Smooth muscle cell (in vitro differentiated cells): ENCODE measurements around the gene CPNE2. TPM values are rescaled to one million over a fixed set of nuclear protein-coding genes. Genes with fewer than 3 reads are reported as not detected.

ENCODE experiments used
- DNase-seq: peaks from one replicate; lab custom pipeline; 2025; ENCODE audit not compliant: unreplicated experiment; lab: John Stamatoyannopoulos, UW
- H2AFZ ChIP-seq: fragments of 200-600 bp; sonication (generic); 2 replicates; pipeline ENCODE4 v1.6.0; 2016; ENCODE audit warnings: antibody characterized with exemption, low read depth, mild to moderate bottlenecking
- H3F3A ChIP-seq: fragments of 200-600 bp; sonication (generic); 2 replicates; pipeline ENCODE4 v1.6.0; 2017; ENCODE audit warnings: antibody characterized with exemption, low read depth
- H3K27ac ChIP-seq: fragments of 200-600 bp; sonication (generic); 2 replicates; pipeline ENCODE4 v1.5.1; 2016; ENCODE audit warnings: low read depth, mild to moderate bottlenecking
- H3K27me3 ChIP-seq: fragments of 200-600 bp; sonication (generic); 2 replicates; pipeline ENCODE4 v1.6.1; 2016; ENCODE audit warnings: low read depth, mild to moderate bottlenecking
- H3K36me3 ChIP-seq: fragments of 200-600 bp; sonication (generic); 2 replicates; pipeline ENCODE4 v1.5.1; 2016; ENCODE audit warnings: low read depth
- H3K4me1 ChIP-seq: fragments of 200-600 bp; sonication (generic); 2 replicates; pipeline ENCODE4 v1.5.1; 2016; ENCODE audit warnings: low read depth
- H3K4me2 ChIP-seq: fragments of 200-600 bp; sonication (generic); 2 replicates; pipeline ENCODE4 v1.6.0; 2016; ENCODE audit warnings: mild to moderate bottlenecking
- H3K4me3 ChIP-seq: fragments of 200-600 bp; sonication (generic); 2 replicates; pipeline ENCODE4 v1.5.1; 2016; ENCODE audit warnings: mild to moderate bottlenecking
- H3K79me2 ChIP-seq: fragments of 200-600 bp; sonication (generic); 2 replicates; pipeline ENCODE4 v1.6.0; 2016; ENCODE audit warnings: low read depth, mild to moderate bottlenecking
- H3K9ac ChIP-seq: fragments of 200-600 bp; sonication (generic); 2 replicates; pipeline ENCODE4 v1.6.0; 2016; ENCODE audit warnings: low read depth
- H3K9me3 ChIP-seq: fragments of 200-600 bp; sonication (generic); replicated peaks from 2 replicates; pipeline ENCODE4 v1.5.1; 2016; ENCODE audit warnings: low read depth
- H4K20me1 ChIP-seq: fragments of 200-600 bp; sonication (generic); 2 replicates; pipeline ENCODE4 v1.6.0; 2016; ENCODE audit warnings: low read depth
- CTCF ChIP-seq: fragments of 200-600 bp; sonication (generic); IDR thresholded peaks from 2 replicates; pipeline ENCODE4 v1.5.1; 2017; ENCODE audit warnings: borderline replicate concordance, mild to moderate bottlenecking, antibody characterized with exemption; ENCODE audit not compliant: insufficient read depth, poor library complexity, severe bottlenecking
- WGBS: methylation state at CpG from one replicate; pipeline ENCODE4 v1.1.7; 2016; ENCODE audit warnings: low lambda C conversion rate; 5-methylcytosine and 5-hydroxymethylcytosine counted together
- polyA plus RNA-seq: library from polyadenylated mRNA; unstranded; fragments of >200 nt; fragmentation: Nextera tagmentation; extraction: Ambion mirVana; gene quantifications from 2 replicates; pipeline ENCODE4 v1.2.1, GENCODE V29; 2016
- total RNA-seq: library from RNA; depleted of rRNA; stranded (reverse); fragments of >200 nt; gene quantifications from 2 replicates; pipeline ENCODE4 v1.2.3, GENCODE V29; 2014

CPNE2 gene
- total and polyA plus RNA-seq, 2 experiments from 2014 or later: 18.2 to 19.8 TPM

GRCh38 chr16:57066625-57067024 lies 25.8 kb upstream of the CPNE2 start:
- no peaks in the 10 kb centered on the region for H4K20me1 ChIP-seq
- no peaks in the 10 kb centered on the region for H3K36me3 ChIP-seq
- H3F3A ChIP-seq: no peaks in the 10 kb centered on the region
- H3K4me2 ChIP-seq: no peak overlapping the region
- no peak overlapping the region for H2AFZ ChIP-seq
- no peaks in the 10 kb centered on the region for H3K79me2 ChIP-seq
- H3K4me3 ChIP-seq: no peak overlapping the region
- WGBS: 90% methylated on average over 3 of the region's 4 CpGs
- no peaks in the 10 kb centered on the region for H3K27me3 ChIP-seq
- no peaks in the 10 kb centered on the region for H3K9me3 ChIP-seq
- H3K27ac ChIP-seq: no peak overlapping the region
- no peak for DNase-seq
- TF ChIP-seq CTCF: no peak
- no peaks in the 10 kb centered on the region for H3K4me1 ChIP-seq
- no peak overlapping the region for H3K9ac ChIP-seq

DNA sequence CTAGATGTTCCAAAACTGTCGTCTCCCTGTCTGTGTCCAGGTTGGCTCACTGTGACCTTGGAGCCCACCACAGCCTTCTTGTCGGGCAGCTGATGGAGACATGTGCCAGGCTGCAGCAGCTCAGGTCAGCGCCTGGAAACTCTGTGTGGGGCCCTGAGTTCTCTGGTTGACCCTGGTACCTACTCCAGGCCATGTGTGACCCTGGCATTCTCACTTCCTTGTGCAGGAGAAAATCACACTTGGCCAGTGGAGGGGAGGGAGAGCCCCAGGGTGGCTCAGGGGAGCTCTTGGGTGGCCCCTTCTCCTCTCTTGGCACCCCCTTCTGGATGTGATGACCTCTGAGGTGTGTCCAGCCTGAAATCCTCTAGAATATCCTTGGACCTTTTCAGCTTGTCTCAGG lies 25.0 kb upstream of the CPNE2 start:
- no peaks in the 10 kb centered on the region for H3K4me1 ChIP-seq
- no peaks in the 10 kb centered on the region for H4K20me1 ChIP-seq
- no peak overlapping the region for H2AFZ ChIP-seq
- 93% methylated on average over 3 of the region's 3 CpGs for WGBS
- no peak overlapping the region for H3K4me3 ChIP-seq
- no peaks in the 10 kb centered on the region for H3K79me2 ChIP-seq
- H3K4me2 ChIP-seq: no peak overlapping the region
- H3K9me3 ChIP-seq: no peaks in the 10 kb centered on the region
- H3K36me3 ChIP-seq: no peaks in the 10 kb centered on the region
- H3K9ac ChIP-seq: no peak overlapping the region
- no peak overlapping the region for H3K27ac ChIP-seq
- DNase-seq: no peak
- H3F3A ChIP-seq: no peaks in the 10 kb centered on the region
- TF ChIP-seq CTCF: no peak
- H3K27me3 ChIP-seq: no peaks in the 10 kb centered on the region

GRCh38 chr16:57069053-57069452 lies 23.3 kb upstream of the CPNE2 start:
- H2AFZ ChIP-seq: no peak overlapping the region
- H3K4me3 ChIP-seq: no peak overlapping the region
- no peaks in the 10 kb centered on the region for H3K4me1 ChIP-seq
- no peaks in the 10 kb centered on the region for H3K36me3 ChIP-seq
- no peak overlapping the region for H3K4me2 ChIP-seq
- TF ChIP-seq CTCF: no peak
- H3K79me2 ChIP-seq: no peaks in the 10 kb centered on the region
- no peak overlapping the region for H3K27ac ChIP-seq
- no peaks in the 10 kb centered on the region for H3K27me3 ChIP-seq
- 83% methylated on average over 7 of the region's 7 CpGs for WGBS
- no peak for DNase-seq
- H3K9ac ChIP-seq: no peak overlapping the region
- no peaks in the 10 kb centered on the region for H3F3A ChIP-seq
- H4K20me1 ChIP-seq: no peaks in the 10 kb centered on the region
- H3K9me3 ChIP-seq: no peaks in the 10 kb centered on the region

DNA sequence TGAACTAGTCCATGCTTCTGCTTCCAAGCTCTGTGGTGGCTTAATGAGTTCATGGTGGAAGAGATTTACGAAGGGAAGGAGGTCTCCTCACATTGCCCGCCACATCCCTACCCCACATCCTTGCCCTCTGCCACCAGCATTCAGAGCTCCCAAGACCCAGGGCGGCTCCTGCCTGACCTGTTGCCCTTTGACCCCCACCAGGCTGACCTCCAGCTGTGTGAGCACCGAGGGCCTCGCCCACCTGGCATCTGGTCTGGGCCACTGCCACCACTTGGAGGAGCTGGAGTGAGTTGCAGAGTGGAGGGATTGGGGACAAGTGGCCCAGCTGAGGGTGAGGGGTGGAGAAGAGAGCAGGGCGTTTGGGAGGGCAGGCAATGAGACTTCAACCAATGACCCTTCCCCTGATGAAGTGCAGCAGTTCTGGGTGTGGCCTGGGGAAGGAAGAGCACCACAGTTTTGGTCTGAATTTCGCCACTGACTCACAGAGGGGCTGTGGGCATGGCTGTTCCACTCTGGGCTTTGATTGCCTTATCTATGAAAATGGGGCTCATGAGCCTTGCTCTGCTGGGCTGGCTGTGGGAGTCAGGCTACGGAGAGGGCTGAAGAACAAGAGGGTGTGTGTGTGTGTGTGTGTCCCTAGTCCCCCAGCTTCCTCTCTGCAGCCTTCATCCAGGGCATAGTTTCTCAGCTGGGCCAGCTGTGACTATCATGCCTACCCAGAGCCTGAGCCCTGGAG lies 22.6 kb upstream of the CPNE2 start:
- H3K4me1 ChIP-seq: no peaks in the 10 kb centered on the region
- no peak for TF ChIP-seq CTCF
- H3K4me3 ChIP-seq: no peak overlapping the region
- DNase-seq: no peak
- no peak overlapping the region for H3K4me2 ChIP-seq
- 83% methylated on average over 8 of the region's 8 CpGs for WGBS
- H3K27me3 ChIP-seq: no peaks in the 10 kb centered on the region
- H3F3A ChIP-seq: no peaks in the 10 kb centered on the region
- no peaks in the 10 kb centered on the region for H3K36me3 ChIP-seq
- no peaks in the 10 kb centered on the region for H3K79me2 ChIP-seq
- no peaks in the 10 kb centered on the region for H4K20me1 ChIP-seq
- no peak overlapping the region for H2AFZ ChIP-seq
- no peak overlapping the region for H3K9ac ChIP-seq
- H3K9me3 ChIP-seq: no peaks in the 10 kb centered on the region
- H3K27ac ChIP-seq: no peak overlapping the region
